OCI-LY7 (cell line): Measurements from ENCODE around the gene HLCS.

Source experiments
- EZH2phosphoT487 ChIP-seq: fragments of 200-600 bp; sonication (generic); IDR thresholded peaks from 2 replicates; pipeline ENCODE4 v1.6.1; 2018; ENCODE audit warnings: low read depth, borderline replicate concordance, mild to moderate bottlenecking, mixed run types, antibody characterized with exemption, low read length, moderate library complexity, mixed read lengths
- TF ChIP-seq, protein P1 (sequence below): fragments of 200-600 bp; sonication (generic); conservative IDR thresholded peaks from 2 replicates; pipeline ENCODE4 v1.5.1; 2014; ENCODE audit warnings: mild to moderate bottlenecking, antibody characterized with exemption, low read length, moderate library complexity, mixed read lengths

DNA sequence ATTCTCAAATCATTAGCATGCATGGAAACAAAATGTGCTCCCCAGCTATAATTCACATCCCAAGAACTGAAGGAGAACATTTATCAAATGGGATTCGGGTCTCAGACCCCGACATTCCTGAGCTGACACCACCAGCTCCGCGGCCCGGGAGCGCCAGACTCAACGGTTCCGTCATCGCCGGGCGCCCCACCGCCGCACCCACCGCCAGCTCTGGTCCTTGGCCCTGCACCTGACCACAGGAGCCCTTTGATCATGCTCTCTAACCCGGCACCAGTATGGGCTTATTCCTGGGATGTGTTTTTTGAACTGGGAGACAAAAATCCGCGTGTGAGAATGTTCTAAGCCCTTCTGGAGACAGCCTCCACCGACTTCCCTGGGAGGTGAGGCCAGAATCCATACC lies 43.6 kb downstream of the HLCS start:
- TF ChIP-seq, protein P1, sequence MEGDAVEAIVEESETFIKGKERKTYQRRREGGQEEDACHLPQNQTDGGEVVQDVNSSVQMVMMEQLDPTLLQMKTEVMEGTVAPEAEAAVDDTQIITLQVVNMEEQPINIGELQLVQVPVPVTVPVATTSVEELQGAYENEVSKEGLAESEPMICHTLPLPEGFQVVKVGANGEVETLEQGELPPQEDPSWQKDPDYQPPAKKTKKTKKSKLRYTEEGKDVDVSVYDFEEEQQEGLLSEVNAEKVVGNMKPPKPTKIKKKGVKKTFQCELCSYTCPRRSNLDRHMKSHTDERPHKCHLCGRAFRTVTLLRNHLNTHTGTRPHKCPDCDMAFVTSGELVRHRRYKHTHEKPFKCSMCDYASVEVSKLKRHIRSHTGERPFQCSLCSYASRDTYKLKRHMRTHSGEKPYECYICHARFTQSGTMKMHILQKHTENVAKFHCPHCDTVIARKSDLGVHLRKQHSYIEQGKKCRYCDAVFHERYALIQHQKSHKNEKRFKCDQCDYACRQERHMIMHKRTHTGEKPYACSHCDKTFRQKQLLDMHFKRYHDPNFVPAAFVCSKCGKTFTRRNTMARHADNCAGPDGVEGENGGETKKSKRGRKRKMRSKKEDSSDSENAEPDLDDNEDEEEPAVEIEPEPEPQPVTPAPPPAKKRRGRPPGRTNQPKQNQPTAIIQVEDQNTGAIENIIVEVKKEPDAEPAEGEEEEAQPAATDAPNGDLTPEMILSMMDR, result no peak
- TF ChIP-seq EZH2phosphoT487, result no peak
